ENCODE measurements around the gene SUSD3.

DNA sequence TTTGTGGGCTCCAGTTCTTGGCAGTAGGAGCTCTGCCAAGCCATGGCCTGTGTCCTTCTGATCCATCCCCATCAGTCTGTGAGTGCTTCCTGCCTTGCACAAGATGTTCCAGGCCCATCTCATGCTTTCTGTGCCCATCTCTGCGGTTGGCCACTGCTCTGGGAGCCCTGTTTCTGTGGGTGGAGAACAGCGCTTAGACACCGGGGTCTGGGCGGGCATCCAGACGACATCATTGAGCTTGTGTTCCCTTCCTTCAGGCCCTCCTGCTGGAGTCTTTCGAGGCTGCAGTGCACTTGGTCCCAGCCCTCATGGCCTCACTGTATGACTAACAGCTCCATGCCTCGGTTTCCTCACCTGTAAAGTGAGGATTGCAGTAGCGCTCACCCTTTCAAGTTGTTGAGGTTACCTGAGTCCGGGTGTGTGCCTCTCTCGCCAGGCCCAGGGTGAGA lies 22.6 kb downstream of the SUSD3 start:
- TF ChIP-seq, protein P1, sequence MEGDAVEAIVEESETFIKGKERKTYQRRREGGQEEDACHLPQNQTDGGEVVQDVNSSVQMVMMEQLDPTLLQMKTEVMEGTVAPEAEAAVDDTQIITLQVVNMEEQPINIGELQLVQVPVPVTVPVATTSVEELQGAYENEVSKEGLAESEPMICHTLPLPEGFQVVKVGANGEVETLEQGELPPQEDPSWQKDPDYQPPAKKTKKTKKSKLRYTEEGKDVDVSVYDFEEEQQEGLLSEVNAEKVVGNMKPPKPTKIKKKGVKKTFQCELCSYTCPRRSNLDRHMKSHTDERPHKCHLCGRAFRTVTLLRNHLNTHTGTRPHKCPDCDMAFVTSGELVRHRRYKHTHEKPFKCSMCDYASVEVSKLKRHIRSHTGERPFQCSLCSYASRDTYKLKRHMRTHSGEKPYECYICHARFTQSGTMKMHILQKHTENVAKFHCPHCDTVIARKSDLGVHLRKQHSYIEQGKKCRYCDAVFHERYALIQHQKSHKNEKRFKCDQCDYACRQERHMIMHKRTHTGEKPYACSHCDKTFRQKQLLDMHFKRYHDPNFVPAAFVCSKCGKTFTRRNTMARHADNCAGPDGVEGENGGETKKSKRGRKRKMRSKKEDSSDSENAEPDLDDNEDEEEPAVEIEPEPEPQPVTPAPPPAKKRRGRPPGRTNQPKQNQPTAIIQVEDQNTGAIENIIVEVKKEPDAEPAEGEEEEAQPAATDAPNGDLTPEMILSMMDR (IDR thresholded peaks at IDR 0.05; ENCODE audit: low read depth, low read length): no peak
- TF ChIP-seq, protein P2, sequence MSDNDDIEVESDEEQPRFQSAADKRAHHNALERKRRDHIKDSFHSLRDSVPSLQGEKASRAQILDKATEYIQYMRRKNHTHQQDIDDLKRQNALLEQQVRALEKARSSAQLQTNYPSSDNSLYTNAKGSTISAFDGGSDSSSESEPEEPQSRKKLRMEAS (IDR thresholded peaks at IDR 0.05; ENCODE audit: low read depth, low read length): no peak

All from NB4 (cell line).